Colonic mucosa (tissue), 4 donors: ENCODE data around the gene SPATA17. TPM values are rescaled to one million over a fixed set of nuclear protein-coding genes. Genes with fewer than 3 reads are reported as not detected.

Experiments used
- DNase-seq: peaks from one replicate; pipeline ENCODE4 v3.0.0-alpha.2; 2020
- H3K27ac ChIP-seq: fragments of 200-600 bp; one replicate; pipeline ENCODE4 v1.8.0; 2021
- H3K27me3 ChIP-seq: fragments of 200-600 bp; one replicate; pipeline ENCODE4 v1.8.0; 2021
- H3K36me3 ChIP-seq: fragments of 200-600 bp; one replicate; pipeline ENCODE4 v1.8.0; 2021
- H3K4me1 ChIP-seq: fragments of 200-600 bp; one replicate; pipeline ENCODE4 v1.8.0; 2021; ENCODE audit warnings: mild to moderate bottlenecking
- H3K4me3 ChIP-seq: fragments of 200-600 bp; one replicate; pipeline ENCODE4 v1.8.0; 2021
- H3K9ac ChIP-seq, 2 donors: one replicate each; pipeline ENCODE4 v1.7.0; 2013; ENCODE audit warnings: control low read depth in 2 of 2, low read depth in 2 of 2, low read length in 2 of 2
- H3K9me3 ChIP-seq: fragments of 200-600 bp; one replicate; pipeline ENCODE4 v1.8.0; 2021
- CTCF ChIP-seq: fragments of 200-600 bp; IDR thresholded peaks from one replicate; pipeline ENCODE4 v1.8.0; 2022; ENCODE audit warnings: antibody characterized with exemption, mild to moderate bottlenecking
- intact Hi-C: fragments of 100-400 bp; cut with DNase I; formaldehyde crosslinking; loops from one replicate; pipeline ENCODE4 v1.14.1; 2022
- total RNA-seq, 2 donors: library from RNA; stranded (reverse); fragmentation: NEBNext Ultra II Directional in 1 of 2; extraction: Animal tissue kit (Norgen Biotek cat#: 25700) in 1 of 2; gene quantifications; one replicate each; pipeline ENCODE4 v1.2.1, GENCODE V29; 2021
- donor health status: healthy.
- donor health status: DM: no; HTN: no; CAD: no.
- donor health status: DM: no; HTN: no; CAD: no.

SPATA17 gene
- total RNA-seq, 2 donors from 2014 or later: 0.45 to 1.1 TPM

DNA sequence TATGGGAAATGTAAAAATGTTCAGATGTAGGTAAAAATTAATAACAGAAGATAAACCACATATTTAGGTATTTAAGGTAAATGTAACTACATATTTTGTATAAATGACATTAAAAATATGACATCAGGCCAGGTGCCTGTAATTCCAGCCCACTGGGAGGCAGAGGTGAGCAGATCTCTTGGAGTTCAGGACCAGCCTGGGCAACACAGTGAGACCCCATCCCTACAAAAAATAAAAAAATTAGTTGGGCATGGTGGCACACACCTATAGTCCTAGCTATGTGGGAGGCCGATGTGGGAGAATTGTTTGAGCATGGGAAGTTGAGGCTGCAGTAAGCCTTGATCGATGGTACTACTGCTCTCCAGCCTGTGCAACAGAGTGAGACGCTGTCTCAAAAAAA, 216.5 kb downstream of the SPATA17 start:
- intact Hi-C loops: no loop called here
- Histone ChIP-seq H3K4me1 (no peaks in the 10 kb centered on the region), H3K36me3 (no peaks in the 10 kb centered on the region), H3K27me3 (no peaks in the 10 kb centered on the region), H3K9ac (no peak overlapping the region), H3K4me3 (no peak overlapping the region), H3K27ac (no peak overlapping the region), H3K9me3 (no peaks in the 10 kb centered on the region)
- no peak for TF ChIP-seq CTCF
- DNase-seq: no peak

DNA sequence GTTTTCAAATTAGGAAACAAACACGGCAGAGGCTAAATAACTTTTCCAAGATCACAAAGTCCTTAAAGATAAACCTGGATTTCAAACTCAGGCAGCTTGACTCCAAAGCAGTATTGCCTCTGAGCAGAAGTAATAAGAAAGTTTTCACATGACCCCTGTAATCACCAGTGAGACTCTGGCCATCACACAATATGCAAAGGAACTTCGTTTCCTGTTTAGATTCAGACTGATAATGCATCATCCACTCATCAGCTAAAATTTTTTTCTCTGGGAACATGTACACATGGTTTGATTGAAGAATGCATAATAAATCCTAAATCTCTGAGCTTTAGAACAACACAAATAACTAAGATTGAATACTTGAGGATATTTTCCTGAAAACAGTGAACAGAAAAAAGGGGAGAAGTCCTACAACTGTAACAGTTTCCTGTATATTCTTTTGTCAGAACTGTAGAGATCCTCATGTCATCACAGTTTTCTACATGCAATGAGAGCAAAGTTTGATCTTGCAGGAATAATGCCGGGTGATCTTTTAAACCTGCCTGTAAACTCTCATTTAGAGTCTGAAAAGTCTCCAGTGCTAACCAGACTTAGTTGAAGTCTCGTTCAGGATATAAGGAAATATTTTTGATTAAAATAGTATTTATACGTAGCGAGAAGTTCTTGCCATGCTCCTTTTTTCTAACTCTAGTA, 225.3 kb downstream of the SPATA17 start:
- H3K4me1 ChIP-seq: no peaks in the 10 kb centered on the region
- no peak overlapping the region for H3K27ac ChIP-seq
- no peak overlapping the region for H3K9ac ChIP-seq
- intact Hi-C loops: no loop called here
- H3K4me3 ChIP-seq: no peak overlapping the region
- DNase-seq: no peak
- no peaks in the 10 kb centered on the region for H3K27me3 ChIP-seq
- TF ChIP-seq CTCF: no peak
- no peaks in the 10 kb centered on the region for H3K9me3 ChIP-seq
- H3K36me3 ChIP-seq: no peaks in the 10 kb centered on the region

DNA sequence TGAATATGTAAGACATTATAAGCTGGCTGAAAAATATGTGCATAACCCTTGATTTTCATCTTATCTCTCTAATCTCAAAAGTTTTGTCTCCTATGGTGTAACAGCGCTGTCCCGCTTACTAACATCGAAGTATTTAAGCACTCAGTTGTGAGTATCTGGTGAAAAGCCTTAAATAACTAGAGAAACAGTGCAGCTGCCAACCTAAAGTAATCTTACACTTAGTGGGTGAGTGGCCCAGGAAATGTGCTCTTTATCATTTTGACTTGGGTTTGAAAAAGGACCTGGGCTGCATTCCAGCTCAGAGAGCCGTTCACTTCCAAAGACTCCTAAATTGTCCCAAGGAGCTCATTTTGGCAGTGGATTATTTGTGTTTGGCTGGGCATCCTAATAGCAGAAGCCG, 225.9 kb downstream of the SPATA17 start:
- DNase-seq: no peak
- no peaks in the 10 kb centered on the region for H3K9me3 ChIP-seq
- H3K27me3 ChIP-seq: no peaks in the 10 kb centered on the region
- no peaks in the 10 kb centered on the region for H3K36me3 ChIP-seq
- H3K27ac ChIP-seq: no peak overlapping the region
- H3K4me3 ChIP-seq: no peak overlapping the region
- intact Hi-C loops: no loop called here
- no peak for TF ChIP-seq CTCF
- H3K4me1 ChIP-seq: no peaks in the 10 kb centered on the region
- no peak overlapping the region for H3K9ac ChIP-seq

DNA sequence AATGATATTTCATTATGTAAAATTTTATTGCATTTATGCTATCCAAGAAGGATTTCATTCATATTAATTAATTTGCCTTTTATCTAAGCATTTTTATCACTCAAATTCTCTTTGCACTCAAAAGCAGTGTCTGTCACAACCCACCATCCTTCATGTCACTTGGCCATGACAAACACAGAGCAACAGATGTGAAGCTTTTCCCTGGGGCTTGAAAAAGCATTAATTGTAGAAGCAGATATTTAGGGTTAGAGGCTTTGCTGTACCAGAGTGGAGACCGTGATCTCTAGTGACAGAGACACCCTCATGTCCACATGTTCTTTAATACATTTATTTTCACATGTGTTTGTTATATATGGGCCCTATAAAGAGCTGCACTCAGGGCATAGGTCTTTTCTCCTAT, 230.5 kb downstream of the SPATA17 start:
- Histone ChIP-seq H3K4me1 (no peaks in the 10 kb centered on the region), H3K27me3 (no peaks in the 10 kb centered on the region), H3K27ac (no peak overlapping the region), H3K36me3 (no peaks in the 10 kb centered on the region), H3K9me3 (no peaks in the 10 kb centered on the region), H3K9ac (no peak overlapping the region), H3K4me3 (no peak overlapping the region)
- no peak for TF ChIP-seq CTCF
- intact Hi-C loops: no loop called here
- no peak for DNase-seq

DNA sequence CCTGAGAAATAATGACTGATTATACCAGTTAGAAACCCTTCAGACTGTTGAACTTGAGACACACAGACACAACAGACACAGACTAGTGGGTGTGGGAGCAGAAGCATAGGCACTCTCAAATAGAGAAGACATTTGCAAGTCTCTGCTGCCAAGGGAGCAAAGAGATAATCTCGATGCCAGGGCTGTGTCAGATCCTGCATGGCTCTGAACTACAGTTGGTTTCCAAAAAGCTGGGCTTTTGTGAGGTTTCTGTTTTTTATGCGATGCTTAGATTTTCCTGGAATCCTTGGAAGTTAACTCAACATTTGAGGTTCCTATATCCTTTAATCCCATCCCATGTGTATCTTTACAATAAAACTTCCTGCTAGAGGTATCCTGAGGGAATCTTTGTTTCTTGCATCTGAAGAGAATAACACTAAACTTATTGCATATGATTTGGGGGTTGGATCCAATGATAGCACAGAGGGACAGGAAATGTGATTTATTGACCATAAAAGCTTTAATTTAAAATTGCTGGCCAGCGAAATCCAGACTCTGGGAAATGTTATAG, 236.4 kb downstream of the SPATA17 start:
- intact Hi-C loops: no loop called here
- H3K9ac ChIP-seq: no peak overlapping the region
- no peaks in the 10 kb centered on the region for H3K4me1 ChIP-seq
- no peak overlapping the region for H3K27ac ChIP-seq
- no peak for TF ChIP-seq CTCF
- H3K4me3 ChIP-seq: no peak overlapping the region
- no peaks in the 10 kb centered on the region for H3K36me3 ChIP-seq
- no peaks in the 10 kb centered on the region for H3K9me3 ChIP-seq
- H3K27me3 ChIP-seq: no peaks in the 10 kb centered on the region
- DNase-seq: no peak
